SK-N-SH treated with all-trans-retinoic acid at 6 μM for 48 hours (cell line): ENCODE measurements around the gene PDIA3.
"Not testable (repeated sequence)": the region's sequence is repeated elsewhere in the genome, so short reads cannot be mapped to it uniquely, and the experiment has no call there.

Source experiments
- ATAC-seq: fragments of 200-7000 bp; cut with Tn5 transposase; 3 replicates; pipeline ENCODE4 v1.9.1; 2020; ENCODE audit warnings: mild to moderate bottlenecking, moderate library complexity
- ARNTL ChIP-seq: fragments of 450-650 bp; formaldehyde crosslinking; IDR thresholded peaks from 2 replicates; pipeline ENCODE4 v1.5.0; 2020; ENCODE audit warnings: low read depth, mild to moderate bottlenecking, moderate library complexity, borderline replicate concordance
- CSDC2 ChIP-seq: fragments of 250-450 bp; sonication (Bioruptor Pico); IDR thresholded peaks from 2 replicates; pipeline ENCODE4 v1.5.0; 2020; ENCODE audit warnings: mild to moderate bottlenecking, moderate library complexity
- GLIS3 ChIP-seq: fragments of 250-450 bp; sonication (Bioruptor Pico); IDR thresholded peaks from 2 replicates; pipeline ENCODE4 v1.5.0; 2020; ENCODE audit warnings: mild to moderate bottlenecking, moderate library complexity
- ISL1 ChIP-seq: fragments of 250-450 bp; sonication (Bioruptor Pico); IDR thresholded peaks from 2 replicates; pipeline ENCODE4 v2.1.2; 2022; ENCODE audit warnings: mild to moderate bottlenecking, moderate library complexity
- PATZ1 ChIP-seq: fragments of 250-450 bp; sonication (Bioruptor Pico); IDR thresholded peaks from 2 replicates; pipeline ENCODE4 v1.8.0; 2020; ENCODE audit warnings: mild to moderate bottlenecking, moderate library complexity, borderline replicate concordance
- POU6F1 ChIP-seq: fragments of 250-450 bp; sonication (Bioruptor Pico); IDR thresholded peaks from 2 replicates; pipeline ENCODE4 v1.8.0; 2021; ENCODE audit warnings: low read depth, mild to moderate bottlenecking, moderate library complexity, borderline replicate concordance
- PPARA ChIP-seq: fragments of 250-450 bp; sonication (Bioruptor Pico); IDR thresholded peaks from 2 replicates; pipeline ENCODE4 v1.5.0; 2020; ENCODE audit warnings: mild to moderate bottlenecking, borderline replicate concordance
- SNAI2 ChIP-seq: fragments of 250-450 bp; sonication (Bioruptor Pico); IDR thresholded peaks from 2 replicates; pipeline ENCODE4 v1.5.0; 2020; ENCODE audit warnings: mild to moderate bottlenecking, moderate library complexity
- TOX ChIP-seq: fragments of 250-450 bp; sonication (Bioruptor Pico); IDR thresholded peaks from 2 replicates; pipeline ENCODE4 v1.8.0; 2021; ENCODE audit warnings: mild to moderate bottlenecking, moderate library complexity, borderline replicate concordance
- TSHZ2 ChIP-seq: fragments of 250-450 bp; sonication (Bioruptor Pico); IDR thresholded peaks from 2 replicates; pipeline ENCODE4 v1.5.0; 2020; ENCODE audit warnings: mild to moderate bottlenecking, moderate library complexity
- ZC3H10 ChIP-seq: fragments of 250-450 bp; sonication (Bioruptor Pico); IDR thresholded peaks from 2 replicates; pipeline ENCODE4 v1.5.1; 2021; ENCODE audit warnings: mild to moderate bottlenecking, moderate library complexity
- ZFP3 ChIP-seq: fragments of 250-450 bp; sonication (Bioruptor Pico); IDR thresholded peaks from 2 replicates; pipeline ENCODE4 v1.5.0; 2020; ENCODE audit warnings: mild to moderate bottlenecking, moderate library complexity
- ZNF8 ChIP-seq: fragments of 450-650 bp; formaldehyde crosslinking; IDR thresholded peaks from 2 replicates; pipeline ENCODE4 v1.5.0; 2020; ENCODE audit warnings: mild to moderate bottlenecking, moderate library complexity

Gene PDIA3

DNA sequence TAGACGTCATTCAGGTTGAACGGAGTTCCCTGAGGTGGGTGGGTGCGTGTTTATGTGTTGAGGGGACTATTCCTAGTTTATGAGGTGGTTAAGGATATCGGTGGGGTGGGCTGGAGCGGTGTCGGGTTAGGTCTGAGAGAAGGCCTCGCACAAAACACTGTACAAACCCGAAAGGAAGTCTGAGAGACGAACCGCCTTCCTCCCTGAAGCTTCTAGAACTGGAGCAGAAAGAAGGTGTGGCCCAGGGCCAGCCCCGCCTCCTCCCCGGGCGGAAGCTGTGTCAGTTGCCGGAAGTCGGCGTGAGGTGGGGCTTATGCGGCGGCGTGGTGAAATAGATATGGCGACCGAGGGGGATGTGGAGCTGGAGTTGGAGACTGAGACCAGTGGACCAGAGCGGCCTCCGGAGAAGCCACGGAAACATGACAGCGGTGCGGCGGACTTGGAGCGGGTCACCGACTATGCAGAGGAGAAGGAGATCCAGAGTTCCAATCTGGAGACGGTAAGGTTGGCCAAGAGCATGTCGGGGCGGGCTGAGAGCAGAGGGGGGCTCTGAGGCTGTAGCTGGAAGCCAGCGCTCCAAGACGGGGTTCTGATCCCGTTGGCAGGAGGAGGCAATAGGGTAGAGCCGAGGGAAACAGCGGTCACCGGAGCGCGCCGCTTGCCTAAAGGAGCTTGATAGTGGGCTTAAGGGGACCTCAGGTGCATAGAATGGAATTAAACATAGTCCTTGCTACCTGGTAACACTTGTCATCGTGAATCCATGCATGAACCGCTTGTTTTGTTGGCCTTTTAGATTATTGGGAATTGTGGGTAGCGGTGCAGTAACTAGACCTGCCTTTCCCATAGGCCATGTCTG is 54.3 kb downstream of the PDIA3 start, which contains the start of gene HYPK:
HYPK (plus strand) TSS at position 314 of the 856 bp plus-strand sequence; CDS start at position 338, 24 bp downstream.
- TF ChIP-seq CSDC2 (CRISPR knock-in tag), result no peak
- TF ChIP-seq GLIS3 (CRISPR knock-in tag), result no peak; the same call in 1 of the 2 replicates
- TF ChIP-seq TOX (CRISPR knock-in tag), result no peak
- 0 out of 2 replicates have a peak, but pooled peaks have one; percentile 18 for TF ChIP-seq TSHZ2 (CRISPR knock-in tag)
- TF ChIP-seq ZC3H10 (CRISPR knock-in tag), result no peak
- peak; percentile 11; the same call in 1 of the 2 replicates for TF ChIP-seq PATZ1
- no peak for TF ChIP-seq ZNF8
- no peak for TF ChIP-seq ISL1 (CRISPR knock-in tag)
- no peak for TF ChIP-seq PPARA (CRISPR knock-in tag)
- ATAC-seq, result peak; percentile 93

GRCh38 chr15:43802676-43803075 is 56.4 kb downstream of the PDIA3 start:
- ATAC-seq, result not testable (repeated sequence)

- TF ChIP-seq ARNTL (no peak), CSDC2 (CRISPR knock-in tag) (no peak), PATZ1 (no peak), ISL1 (CRISPR knock-in tag) (no peak), POU6F1 (CRISPR knock-in tag) (no peak), PPARA (CRISPR knock-in tag) (no peak), ZNF8 (no peak)
- no peak for ATAC-seq
Observed at GRCh38 chr15:43808435-43808950, 62.3 kb downstream of the PDIA3 start.

- ATAC-seq, result no peak
Observed at GRCh38 chr15:43808960-43809678, 62.9 kb downstream of the PDIA3 start.

DNA sequence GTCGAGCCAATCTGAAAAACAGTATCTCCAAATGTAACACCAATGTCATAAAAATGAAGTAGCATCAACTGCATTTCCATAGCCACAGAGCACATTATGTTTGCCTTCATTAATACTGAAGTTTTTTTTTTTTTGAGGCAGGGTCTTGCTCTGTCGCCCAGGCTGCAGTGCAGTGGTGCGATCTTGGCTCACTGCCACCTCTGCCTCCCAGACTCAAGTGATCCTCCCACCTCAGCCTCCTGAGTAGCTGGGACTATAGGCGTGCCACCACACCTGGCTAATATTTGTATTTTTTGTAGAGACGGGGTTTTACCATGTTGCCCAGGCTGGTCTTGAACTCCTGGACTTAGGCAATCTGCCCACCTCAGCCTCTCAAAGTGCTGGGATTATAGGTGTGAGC is 68.8 kb downstream of the PDIA3 start:
- ATAC-seq, result not testable (repeated sequence)

More at GRCh38 chr15:43808960-43809678, 62.9 kb downstream of the PDIA3 start:
- TF ChIP-seq ZFP3, result no peak
- TF ChIP-seq ARNTL, result no peak
- TF ChIP-seq SNAI2 (CRISPR knock-in tag), result no peak
- TF ChIP-seq, all 23 proteins: peak for 0
